Measurements from ENCODE around the gene LPAR5. TPM values are rescaled to one million over a fixed set of nuclear protein-coding genes. Genes with fewer than 3 reads are reported as not detected.

The LPAR5 gene
- total RNA-seq, 3 donors from 2014 or later = 12.0 to 30.5 (median 22.7) TPM

DNA sequence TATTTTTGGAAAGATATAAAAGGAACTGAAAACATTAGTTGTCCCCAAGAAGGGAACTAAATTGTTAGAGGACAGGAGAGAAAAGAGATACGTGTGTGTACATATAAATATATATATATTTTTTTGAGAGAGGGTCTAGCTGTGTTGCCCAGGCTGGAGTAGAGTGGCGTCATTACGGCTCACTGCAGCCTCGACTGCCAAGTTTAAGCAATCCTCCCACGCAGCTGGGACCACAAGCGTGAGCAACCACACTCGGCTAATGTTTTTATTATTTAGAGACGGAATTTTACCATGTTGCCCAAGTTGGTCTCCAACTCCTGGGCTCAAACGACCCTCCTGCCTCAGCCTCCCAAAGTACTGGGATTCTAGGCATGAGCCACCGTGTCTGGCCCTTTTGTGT is 51.5 kb downstream of the LPAR5 start:
- TF ChIP-seq, protein P1, sequence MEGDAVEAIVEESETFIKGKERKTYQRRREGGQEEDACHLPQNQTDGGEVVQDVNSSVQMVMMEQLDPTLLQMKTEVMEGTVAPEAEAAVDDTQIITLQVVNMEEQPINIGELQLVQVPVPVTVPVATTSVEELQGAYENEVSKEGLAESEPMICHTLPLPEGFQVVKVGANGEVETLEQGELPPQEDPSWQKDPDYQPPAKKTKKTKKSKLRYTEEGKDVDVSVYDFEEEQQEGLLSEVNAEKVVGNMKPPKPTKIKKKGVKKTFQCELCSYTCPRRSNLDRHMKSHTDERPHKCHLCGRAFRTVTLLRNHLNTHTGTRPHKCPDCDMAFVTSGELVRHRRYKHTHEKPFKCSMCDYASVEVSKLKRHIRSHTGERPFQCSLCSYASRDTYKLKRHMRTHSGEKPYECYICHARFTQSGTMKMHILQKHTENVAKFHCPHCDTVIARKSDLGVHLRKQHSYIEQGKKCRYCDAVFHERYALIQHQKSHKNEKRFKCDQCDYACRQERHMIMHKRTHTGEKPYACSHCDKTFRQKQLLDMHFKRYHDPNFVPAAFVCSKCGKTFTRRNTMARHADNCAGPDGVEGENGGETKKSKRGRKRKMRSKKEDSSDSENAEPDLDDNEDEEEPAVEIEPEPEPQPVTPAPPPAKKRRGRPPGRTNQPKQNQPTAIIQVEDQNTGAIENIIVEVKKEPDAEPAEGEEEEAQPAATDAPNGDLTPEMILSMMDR (IDR thresholded peaks at IDR 0.05) = no peak
- ATAC-seq (no peak), DNase-seq (no peak)
- Histone ChIP-seq H3K36me3 (ENCODE audit: low read depth) (peaks cover 42% of the 10 kb centered on the region), H3K4me1 (ENCODE audit: low read depth) (no peaks in the 10 kb centered on the region), H3K9me3 (no peaks in the 10 kb centered on the region), H3K4me3 (no peak overlapping the region)
- intact Hi-C loops (cut with DNase I, micrococcal nuclease) = no loop called here

DNA sequence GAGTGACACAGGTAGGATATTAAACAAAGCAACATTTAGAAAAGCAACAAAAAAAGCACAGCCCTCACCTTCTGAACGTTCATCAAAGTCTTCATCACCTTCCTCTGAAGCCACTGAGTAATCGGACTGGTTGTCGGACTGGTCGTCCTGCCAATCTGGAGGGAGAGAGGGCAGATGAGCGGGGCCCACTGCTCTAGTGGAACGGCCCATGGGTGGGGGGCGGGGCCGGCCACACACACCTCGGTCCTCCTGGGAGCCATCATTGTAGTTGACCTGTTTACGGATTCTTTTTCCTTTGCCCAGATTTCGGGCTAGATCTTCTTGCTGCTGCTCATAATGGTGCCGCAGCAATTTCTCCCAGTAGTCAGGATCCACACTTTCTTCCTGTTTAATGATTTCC is 52.8 kb downstream of the LPAR5 start:
- peaks cover 35% of the 10 kb centered on the region for H3K36me3 ChIP-seq (ENCODE audit: low read depth)

DNA sequence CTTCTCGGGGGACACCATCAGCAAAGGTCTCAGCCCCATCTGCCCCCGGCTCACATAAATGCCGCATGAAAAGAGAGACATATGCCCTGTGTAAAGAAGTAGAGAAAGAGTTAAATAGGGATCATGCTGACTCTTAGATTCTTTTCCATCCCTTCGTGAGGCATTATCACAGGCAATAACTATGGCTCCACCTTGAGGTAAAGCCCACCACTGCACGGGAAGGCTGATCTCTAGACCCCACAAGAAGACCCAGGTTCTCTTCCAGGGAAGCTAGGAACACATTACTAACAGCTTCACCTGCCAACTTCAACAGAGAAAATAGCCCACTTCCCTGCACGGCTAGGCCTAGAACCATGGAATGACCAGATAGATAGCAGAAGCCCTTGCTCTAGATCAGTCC is 53.6 kb downstream of the LPAR5 start:
- Histone ChIP-seq H3K9me3 (no peaks in the 10 kb centered on the region), H3K36me3 (ENCODE audit: low read depth) (peaks cover 27% of the 10 kb centered on the region), H3K4me1 (ENCODE audit: low read depth) (no peaks in the 10 kb centered on the region), H3K4me3 (no peak overlapping the region)
- TF ChIP-seq, protein P1 (IDR thresholded peaks at IDR 0.05) = no peak
- intact Hi-C loops (cut with DNase I, micrococcal nuclease) = no loop called here
- ATAC-seq (no peak), DNase-seq (no peak)

More for the DNA sequence above, 52.8 kb downstream of the LPAR5 start:
- H3K4me3 ChIP-seq = no peak overlapping the region
- no peak for ATAC-seq
- no peaks in the 10 kb centered on the region for H3K4me1 ChIP-seq (ENCODE audit: low read depth)
- no peaks in the 10 kb centered on the region for H3K9me3 ChIP-seq
- intact Hi-C loops (cut with DNase I, micrococcal nuclease) = no loop called here
- no peak for DNase-seq
- TF ChIP-seq, protein P1 (IDR thresholded peaks at IDR 0.05) = no peak

DNA sequence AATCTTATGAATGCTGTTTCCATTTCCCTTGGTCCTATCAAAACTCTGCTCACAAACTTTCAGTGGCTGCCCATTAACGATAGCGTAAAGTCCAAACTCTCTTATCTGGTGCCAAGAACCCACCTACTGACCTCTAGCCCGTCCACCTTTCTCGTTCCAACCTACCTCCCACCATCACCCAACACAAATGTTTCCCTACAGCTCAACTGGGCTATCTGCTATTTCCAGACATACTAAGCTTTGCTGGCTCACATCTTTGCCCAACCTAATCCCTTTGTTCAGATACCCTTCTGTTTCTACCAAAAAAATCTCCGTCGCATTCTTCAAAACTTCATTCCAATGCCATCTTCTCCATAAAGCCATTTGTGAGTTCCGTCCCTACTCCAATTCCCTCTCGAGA is 60.1 kb downstream of the LPAR5 start:
- DNase-seq (no peak), ATAC-seq (no peak)
- TF ChIP-seq, protein P1 (IDR thresholded peaks at IDR 0.05) = no peak
- Histone ChIP-seq H3K4me1 (ENCODE audit: low read depth) (no peaks in the 10 kb centered on the region), H3K4me3 (no peak overlapping the region), H3K9me3 (no peaks in the 10 kb centered on the region), H3K36me3 (ENCODE audit: low read depth) (peaks cover 15% of the 10 kb centered on the region)
- intact Hi-C loops (cut with DNase I, micrococcal nuclease) = no loop called here

DNA sequence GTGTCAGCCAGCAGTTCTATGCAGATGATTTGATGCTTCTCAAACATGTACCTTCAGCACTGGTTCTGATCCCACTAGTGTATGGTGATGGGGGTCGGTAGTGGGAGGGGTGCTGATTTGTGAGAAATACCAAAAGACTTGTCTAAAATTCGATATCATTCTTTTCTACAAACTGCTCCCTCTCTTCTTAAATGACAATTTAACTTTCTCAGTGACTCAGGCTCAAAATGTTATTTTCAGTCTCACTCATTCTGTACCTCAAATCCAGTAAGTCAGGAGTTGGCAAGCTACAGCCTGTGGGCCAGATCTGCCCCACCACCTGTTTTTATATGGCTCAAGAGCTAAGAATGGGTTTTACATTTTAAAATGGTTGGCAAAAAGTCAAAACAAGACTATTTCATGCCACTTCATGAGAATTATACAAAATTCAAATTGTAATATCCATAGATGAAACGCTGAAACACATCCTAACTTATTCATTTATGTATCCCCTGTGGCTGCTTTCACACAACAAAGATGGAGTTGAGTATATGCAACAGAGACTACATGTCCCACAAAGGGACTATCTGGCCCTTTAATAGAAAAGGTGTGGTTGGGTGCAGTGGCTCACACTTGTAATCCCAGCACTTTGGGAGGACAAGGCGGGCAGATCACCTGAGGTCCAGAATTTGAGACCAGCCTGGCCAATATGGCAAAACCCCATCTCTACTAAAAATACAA is 61.0 kb downstream of the LPAR5 start:
- Histone ChIP-seq H3K4me1 (ENCODE audit: low read depth) (peaks cover 1% of the 10 kb centered on the region), H3K9me3 (no peaks in the 10 kb centered on the region), H3K36me3 (ENCODE audit: low read depth) (peaks cover 14% of the 10 kb centered on the region), H3K4me3 (no peak overlapping the region)
- TF ChIP-seq, protein P1 (IDR thresholded peaks at IDR 0.05) = no peak
- DNase-seq (no peak), ATAC-seq (no peak)
- intact Hi-C loops (cut with DNase I, micrococcal nuclease) = no loop called here

Data from mucosa of descending colon (tissue), 3 donors.